ENCODE measurements around the gene TMEM243.

DNA sequence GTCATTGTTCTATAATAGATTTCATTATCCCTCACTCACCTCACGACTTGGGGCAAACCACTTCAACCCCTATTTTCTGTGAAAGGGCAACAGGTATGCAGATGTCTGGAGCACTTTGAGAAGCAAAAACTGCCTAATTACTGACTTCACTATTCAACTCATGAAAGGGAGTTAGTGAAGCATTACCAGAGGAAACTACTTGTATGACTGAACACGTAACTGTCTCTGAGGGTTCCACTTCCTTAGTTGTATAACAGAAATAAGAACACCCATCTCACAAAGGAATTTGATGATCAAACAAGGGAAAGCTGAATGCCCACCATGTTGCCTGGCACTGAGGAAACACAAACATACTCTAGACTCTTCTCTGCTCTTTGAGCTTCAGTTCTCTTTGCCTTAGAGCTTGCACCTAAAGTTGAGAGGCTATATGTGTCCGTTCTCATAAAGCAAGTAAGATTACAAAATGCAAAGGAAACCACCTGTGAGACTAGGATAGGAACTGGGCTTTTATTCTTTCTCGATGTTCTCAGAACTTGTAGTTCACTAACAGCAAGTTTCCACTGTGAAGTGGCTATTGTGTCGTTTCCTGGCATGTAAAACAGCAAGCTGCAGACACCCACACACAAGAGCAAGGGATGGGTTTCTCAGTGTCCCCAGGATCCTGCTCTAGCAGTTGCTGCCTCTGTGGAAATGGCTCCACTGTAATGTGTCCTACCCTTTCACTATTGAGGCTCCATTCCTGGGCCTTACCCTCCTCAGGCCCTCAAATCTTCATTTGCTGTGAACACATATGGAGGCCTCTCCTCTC is 2.6 kb downstream of the TMEM243 start:
- TF ChIP-seq, protein P1, sequence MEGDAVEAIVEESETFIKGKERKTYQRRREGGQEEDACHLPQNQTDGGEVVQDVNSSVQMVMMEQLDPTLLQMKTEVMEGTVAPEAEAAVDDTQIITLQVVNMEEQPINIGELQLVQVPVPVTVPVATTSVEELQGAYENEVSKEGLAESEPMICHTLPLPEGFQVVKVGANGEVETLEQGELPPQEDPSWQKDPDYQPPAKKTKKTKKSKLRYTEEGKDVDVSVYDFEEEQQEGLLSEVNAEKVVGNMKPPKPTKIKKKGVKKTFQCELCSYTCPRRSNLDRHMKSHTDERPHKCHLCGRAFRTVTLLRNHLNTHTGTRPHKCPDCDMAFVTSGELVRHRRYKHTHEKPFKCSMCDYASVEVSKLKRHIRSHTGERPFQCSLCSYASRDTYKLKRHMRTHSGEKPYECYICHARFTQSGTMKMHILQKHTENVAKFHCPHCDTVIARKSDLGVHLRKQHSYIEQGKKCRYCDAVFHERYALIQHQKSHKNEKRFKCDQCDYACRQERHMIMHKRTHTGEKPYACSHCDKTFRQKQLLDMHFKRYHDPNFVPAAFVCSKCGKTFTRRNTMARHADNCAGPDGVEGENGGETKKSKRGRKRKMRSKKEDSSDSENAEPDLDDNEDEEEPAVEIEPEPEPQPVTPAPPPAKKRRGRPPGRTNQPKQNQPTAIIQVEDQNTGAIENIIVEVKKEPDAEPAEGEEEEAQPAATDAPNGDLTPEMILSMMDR (IDR thresholded peaks at IDR 0.05) = no peak
- TF ChIP-seq EZH2 (IDR thresholded peaks at IDR 0.05; ENCODE audit: borderline replicate concordance, insufficient read depth, low read depth, low read length, poor library complexity, severe bottlenecking) = no peak
